Kidney epithelial cell (primary cell): ENCODE results near the gene R3HDM1. TPM values are rescaled to one million over a fixed set of nuclear protein-coding genes. Genes with fewer than 3 reads are reported as not detected.
"Not testable (repeated sequence)": the region's sequence is repeated elsewhere in the genome, so short reads cannot be mapped to it uniquely, and the experiment has no call there.

Source experiments
- DNase-seq: peaks from one replicate; pipeline ENCODE4 v3.0.0-alpha.2; 2010; ENCODE audit warnings: low read depth
- H3K27me3 ChIP-seq: 2 replicates; pipeline ENCODE4 v1.6.0; 2011; ENCODE audit warnings: low read length; ENCODE audit not compliant: control insufficient read depth, insufficient read depth
- H3K36me3 ChIP-seq: 2 replicates; pipeline ENCODE4 v1.5.1; 2011; ENCODE audit warnings: low read length; ENCODE audit not compliant: control insufficient read depth, insufficient read depth
- H3K4me3 ChIP-seq: 2 replicates; pipeline ENCODE4 v1.5.1; 2011; ENCODE audit warnings: low read depth, mild to moderate bottlenecking, control low read depth, low read length
- CTCF ChIP-seq: IDR thresholded peaks from 2 replicates; pipeline ENCODE4 v1.5.1; 2011; ENCODE audit warnings: mild to moderate bottlenecking, moderate library complexity, low read length, control low read depth, inconsistent platforms; ENCODE audit not compliant: insufficient read depth, poor library complexity, severe bottlenecking
- total RNA-seq: library from RNA; depleted of rRNA; stranded (reverse); fragments of >200 nt; gene quantifications from 2 replicates; pipeline ENCODE4 v1.2.3, GENCODE V29; 2015

The R3HDM1 gene
- total RNA-seq, 1 donor from 2014 or later: 12.7 TPM

- Histone ChIP-seq H3K4me3 (no peak overlapping the region), H3K36me3 (no peaks in the 10 kb centered on the region), H3K27me3 (no peaks in the 10 kb centered on the region)
- TF ChIP-seq CTCF: no peak
- no peak for DNase-seq
Observed at GRCh38 chr2:135650721-135651120, 119.4 kb downstream of the R3HDM1 start.

GRCh38 chr2:135651717-135652116 is 120.4 kb downstream of the R3HDM1 start:
- no peak for TF ChIP-seq CTCF
- no peaks in the 10 kb centered on the region for H3K36me3 ChIP-seq
- no peaks in the 10 kb centered on the region for H3K27me3 ChIP-seq
- DNase-seq: no peak
- no peak overlapping the region for H3K4me3 ChIP-seq

GRCh38 chr2:135654239-135654638 is 123.0 kb downstream of the R3HDM1 start:
- H3K4me3 ChIP-seq, H3K27me3 ChIP-seq, H3K36me3 ChIP-seq, DNase-seq: not testable (repeated sequence)

- Histone ChIP-seq H3K4me3 (no peak overlapping the region), H3K27me3 (no peaks in the 10 kb centered on the region), H3K36me3 (no peaks in the 10 kb centered on the region)
- TF ChIP-seq CTCF: no peak
- DNase-seq: no peak
Observed at GRCh38 chr2:135657806-135658582, 126.7 kb downstream of the R3HDM1 start.

- H3K27me3 ChIP-seq: no peaks in the 10 kb centered on the region
- no peak for TF ChIP-seq CTCF
- no peaks in the 10 kb centered on the region for H3K36me3 ChIP-seq
- DNase-seq: no peak
- no peak overlapping the region for H3K4me3 ChIP-seq
Observed at GRCh38 chr2:135662088-135662487, 130.8 kb downstream of the R3HDM1 start.

- Histone ChIP-seq H3K36me3 (no peaks in the 10 kb centered on the region), H3K4me3 (no peak overlapping the region), H3K27me3 (no peaks in the 10 kb centered on the region)
- no peak for TF ChIP-seq CTCF
- no peak for DNase-seq
Observed at GRCh38 chr2:135663148-135663700, 131.9 kb downstream of the R3HDM1 start.
